ENCODE results near the gene OSBPL6. TPM values are rescaled to one million over a fixed set of nuclear protein-coding genes. Genes with fewer than 3 reads are reported as not detected.

Gene OSBPL6
- total RNA-seq, 8 experiments from 2014 or later: 6.8 to 16.5 (median 11.2) TPM

GRCh38 chr2:178204977-178205376 is 10.7 kb downstream of the OSBPL6 start:
- Histone ChIP-seq H3K27ac (no peak overlapping the region), H3K4me1 (replicated peaks in 1 of 2) (peaks cover 9 to 14% of the 10 kb centered on the region in 2 donors), H3K4me3 (no peak overlapping the region)
- in situ Hi-C loops (cut with MboI; ENCODE audit: low pct_unique_long_range_greater_than_20kb in 2 of 9, low sequenced_read_pairs in 9 of 9, unreplicated experiment in 9 of 9): no loop called here
- ATAC-seq (replicated peaks in 6 of 8): no peak
- 29 to 100% (median 50%) methylated on average over 1 of the region's 2 CpGs; no CpG with 5 or more reads in 1 of the 10 experiments for WGBS, 10 experiments

DNA sequence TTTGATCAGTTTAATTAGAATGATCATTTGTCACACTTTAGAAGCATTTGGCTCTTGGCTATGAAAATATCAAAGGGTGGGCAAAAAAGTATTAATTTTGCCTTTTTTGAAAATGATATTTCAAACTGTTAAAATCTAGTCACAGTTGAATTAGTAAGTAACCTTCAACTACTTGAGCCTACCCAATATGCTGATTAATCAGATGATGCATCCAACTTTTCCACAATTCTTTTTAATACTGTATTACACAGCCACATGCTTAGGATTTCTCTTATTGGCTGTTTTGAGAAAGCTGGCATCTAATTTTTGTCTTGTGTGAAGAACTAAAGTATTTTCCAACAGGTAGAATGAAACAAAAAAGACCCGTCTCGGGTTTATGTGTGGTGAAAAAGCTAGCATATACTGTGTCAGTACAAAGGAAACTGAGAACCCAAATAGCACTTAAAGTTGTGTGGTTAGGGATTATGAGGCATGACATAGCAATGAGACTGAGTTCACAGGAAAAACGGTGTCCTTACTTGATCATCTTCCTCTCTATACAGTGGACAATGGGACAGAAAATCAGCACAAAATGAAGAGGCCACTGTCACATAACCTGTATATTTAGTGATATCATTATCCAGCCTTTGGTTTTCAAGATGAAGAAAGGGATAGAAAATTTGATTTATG is 11.7 kb downstream of the OSBPL6 start:
- Histone ChIP-seq H3K4me3 (no peak overlapping the region), H3K4me1 (replicated peaks in 1 of 2) (peaks cover 9 to 14% of the 10 kb centered on the region in 2 donors), H3K27ac (no peak overlapping the region)
- 0 to 93% (median 75%) methylated on average over 1 to 3 of the region's 3 CpGs; no CpG with 5 or more reads in 2 of the 10 experiments for WGBS, 10 experiments
- ATAC-seq (replicated peaks in 6 of 8): peak in 1 of 8 experiments; percentile 27
- in situ Hi-C loops (cut with MboI; ENCODE audit: low pct_unique_long_range_greater_than_20kb in 2 of 9, low sequenced_read_pairs in 9 of 9, unreplicated experiment in 9 of 9): no loop called here

GRCh38 chr2:178208336-178208735 is 14.0 kb downstream of the OSBPL6 start:
- in situ Hi-C loops (cut with MboI; ENCODE audit: low pct_unique_long_range_greater_than_20kb in 2 of 9, low sequenced_read_pairs in 9 of 9, unreplicated experiment in 9 of 9): no loop called here
- Histone ChIP-seq H3K4me1 (replicated peaks in 1 of 2) (peaks cover 25 to 27% of the 10 kb centered on the region in 2 donors), H3K4me3 (no peak overlapping the region), H3K27ac (no peak overlapping the region)
- WGBS, 10 experiments: 78 to 100% (median 90%) methylated on average over 1 of the region's 1 CpG; no CpG with 5 or more reads in 2 of the 10 experiments
- ATAC-seq (replicated peaks in 6 of 8): no peak

- H3K27ac ChIP-seq: no peak overlapping the region
- H3K4me1 ChIP-seq (replicated peaks in 1 of 2): peaks cover 25 to 27% of the 10 kb centered on the region in 2 donors
- in situ Hi-C loops (cut with MboI; ENCODE audit: low pct_unique_long_range_greater_than_20kb in 2 of 9, low sequenced_read_pairs in 9 of 9, unreplicated experiment in 9 of 9): no loop called here
- no peak overlapping the region for H3K4me3 ChIP-seq
- 81 to 100% (median 88%) methylated on average over 2 to 3 of the region's 3 CpGs for WGBS, 10 experiments
- ATAC-seq (replicated peaks in 6 of 8): no peak
These were observed 14.5 kb downstream of the OSBPL6 start for GRCh38 chr2:178208817-178209216.

GRCh38 chr2:178211460-178211859 is 17.1 kb downstream of the OSBPL6 start:
- in situ Hi-C loops (cut with MboI; ENCODE audit: low pct_unique_long_range_greater_than_20kb in 2 of 9, low sequenced_read_pairs in 9 of 9, unreplicated experiment in 9 of 9): no loop called here
- WGBS, 10 experiments: 0 to 74% (median 57%) methylated on average over 1 to 2 of the region's 3 CpGs; no CpG with 5 or more reads in 5 of the 10 experiments
- ATAC-seq (replicated peaks in 6 of 8): peak in 5 of 8 experiments; percentile 35 to 47 (median 44)
- peak overlapping the region in 1 of 2 donors; percentile 53 for H3K27ac ChIP-seq
- peaks cover 15 to 22% of the 10 kb centered on the region in 2 donors for H3K4me1 ChIP-seq (replicated peaks in 1 of 2)
- no peak overlapping the region for H3K4me3 ChIP-seq

- peaks cover 15 to 22% of the 10 kb centered on the region in 2 donors for H3K4me1 ChIP-seq (replicated peaks in 1 of 2)
- in situ Hi-C loops (cut with MboI; ENCODE audit: low pct_unique_long_range_greater_than_20kb in 2 of 9, low sequenced_read_pairs in 9 of 9, unreplicated experiment in 9 of 9): no loop called here
- peak overlapping the region in 1 of 2 donors; percentile 53 for H3K27ac ChIP-seq
- ATAC-seq (replicated peaks in 6 of 8): peak in 7 of 8 experiments; percentile 28 to 100 (median 99)
- no peak overlapping the region for H3K4me3 ChIP-seq
- 0 to 100% (median 22%) methylated on average over 1 to 4 of the region's 4 CpGs for WGBS, 10 experiments
These were observed 17.6 kb downstream of the OSBPL6 start for GRCh38 chr2:178211943-178212342.

GRCh38 chr2:178213991-178214390 is 19.7 kb downstream of the OSBPL6 start:
- in situ Hi-C loops (cut with MboI; ENCODE audit: low pct_unique_long_range_greater_than_20kb in 2 of 9, low sequenced_read_pairs in 9 of 9, unreplicated experiment in 9 of 9): no loop called here
- H3K27ac ChIP-seq: no peak overlapping the region
- H3K4me1 ChIP-seq (replicated peaks in 1 of 2): peaks cover 15 to 22% of the 10 kb centered on the region in 2 donors
- ATAC-seq (replicated peaks in 6 of 8): no peak
- 33 to 100% (median 73%) methylated on average over 1 of the region's 1 CpG; no CpG with 5 or more reads in 4 of the 10 experiments for WGBS, 10 experiments
- H3K4me3 ChIP-seq: no peak overlapping the region

- peak in 1 of 8 experiments; percentile 4 for ATAC-seq (replicated peaks in 6 of 8)
- WGBS, 10 experiments: 40 to 100% (median 50%) methylated on average over 1 of the region's 1 CpG; no CpG with 5 or more reads in 5 of the 10 experiments
- Histone ChIP-seq H3K4me1 (replicated peaks in 1 of 2) (peaks cover 14 to 32% of the 10 kb centered on the region in 2 donors), H3K27ac (no peak overlapping the region), H3K4me3 (no peak overlapping the region)
- in situ Hi-C loops (cut with MboI; ENCODE audit: low pct_unique_long_range_greater_than_20kb in 2 of 9, low sequenced_read_pairs in 9 of 9, unreplicated experiment in 9 of 9): no loop called here
These were observed 24.9 kb downstream of the OSBPL6 start for GRCh38 chr2:178219247-178219646.

GRCh38 chr2:178220814-178221213 is 26.5 kb downstream of the OSBPL6 start:
- in situ Hi-C loops (cut with MboI; ENCODE audit: low pct_unique_long_range_greater_than_20kb in 2 of 9, low sequenced_read_pairs in 9 of 9, unreplicated experiment in 9 of 9): no loop called here
- WGBS, 10 experiments: 20 to 100% (median 63%) methylated on average over 1 to 3 of the region's 4 CpGs; no CpG with 5 or more reads in 2 of the 10 experiments
- no peak overlapping the region for H3K4me3 ChIP-seq
- H3K4me1 ChIP-seq (replicated peaks in 1 of 2): peaks cover 20 to 47% of the 10 kb centered on the region in 2 donors
- ATAC-seq (replicated peaks in 6 of 8): peak in 4 of 8 experiments; percentile 20 to 46 (median 44)
- peak overlapping the region in 1 of 2 donors; percentile 25 for H3K27ac ChIP-seq

DNA sequence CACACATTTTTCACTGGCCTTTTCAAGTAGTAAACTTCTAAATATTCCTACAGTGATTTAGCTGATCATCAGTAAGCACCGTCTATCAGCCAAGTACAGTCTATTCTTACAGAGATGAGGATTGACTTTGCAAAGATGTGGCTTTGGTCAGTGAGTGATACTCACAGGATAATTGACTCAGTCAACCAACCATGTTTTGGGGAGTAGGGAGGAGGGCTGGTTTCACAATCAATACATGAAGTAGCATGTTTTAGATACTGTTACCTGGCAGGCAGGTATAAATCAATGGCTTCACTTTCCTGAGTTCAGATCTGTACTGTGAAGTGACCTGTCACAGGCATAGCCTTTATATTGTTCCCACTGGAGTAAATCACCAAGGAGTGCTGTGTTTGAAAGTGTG is 27.2 kb downstream of the OSBPL6 start:
- WGBS, 10 experiments: 100% methylated on average over 1 of the region's 1 CpG; no CpG with 5 or more reads in 5 of the 10 experiments
- H3K4me1 ChIP-seq (replicated peaks in 1 of 2): peaks cover 20 to 48% of the 10 kb centered on the region in 2 donors
- no peak overlapping the region for H3K27ac ChIP-seq
- ATAC-seq (replicated peaks in 6 of 8): no peak
- in situ Hi-C loops (cut with MboI; ENCODE audit: low pct_unique_long_range_greater_than_20kb in 2 of 9, low sequenced_read_pairs in 9 of 9, unreplicated experiment in 9 of 9): no loop called here
- no peak overlapping the region for H3K4me3 ChIP-seq

GRCh38 chr2:178223806-178224205 is 29.5 kb downstream of the OSBPL6 start:
- peak overlapping the region in 1 of 2 donors; percentile 23 for H3K27ac ChIP-seq
- in situ Hi-C loops (cut with MboI; ENCODE audit: low pct_unique_long_range_greater_than_20kb in 2 of 9, low sequenced_read_pairs in 9 of 9, unreplicated experiment in 9 of 9): no loop called here
- 33 to 97% (median 69%) methylated on average over 1 to 4 of the region's 4 CpGs for WGBS, 10 experiments
- H3K4me1 ChIP-seq (replicated peaks in 1 of 2): peaks cover 20 to 48% of the 10 kb centered on the region in 2 donors
- peak in 1 of 8 experiments; percentile 25 for ATAC-seq (replicated peaks in 6 of 8)
- H3K4me3 ChIP-seq: no peak overlapping the region

- Histone ChIP-seq H3K27ac (no peak overlapping the region), H3K4me1 (replicated peaks in 1 of 2) (peaks cover 20 to 38% of the 10 kb centered on the region in 2 donors), H3K4me3 (no peak overlapping the region)
- ATAC-seq (replicated peaks in 6 of 8): peak in 5 of 8 experiments; percentile 81 to 89 (median 86)
- in situ Hi-C loops (cut with MboI; ENCODE audit: low pct_unique_long_range_greater_than_20kb in 2 of 9, low sequenced_read_pairs in 9 of 9, unreplicated experiment in 9 of 9): no loop called here
- WGBS, 10 experiments: 10 to 90% (median 24%) methylated on average over 1 to 4 of the region's 4 CpGs; no CpG with 5 or more reads in 1 of the 10 experiments
These were observed 30.9 kb downstream of the OSBPL6 start for GRCh38 chr2:178225006-178225805.

DNA sequence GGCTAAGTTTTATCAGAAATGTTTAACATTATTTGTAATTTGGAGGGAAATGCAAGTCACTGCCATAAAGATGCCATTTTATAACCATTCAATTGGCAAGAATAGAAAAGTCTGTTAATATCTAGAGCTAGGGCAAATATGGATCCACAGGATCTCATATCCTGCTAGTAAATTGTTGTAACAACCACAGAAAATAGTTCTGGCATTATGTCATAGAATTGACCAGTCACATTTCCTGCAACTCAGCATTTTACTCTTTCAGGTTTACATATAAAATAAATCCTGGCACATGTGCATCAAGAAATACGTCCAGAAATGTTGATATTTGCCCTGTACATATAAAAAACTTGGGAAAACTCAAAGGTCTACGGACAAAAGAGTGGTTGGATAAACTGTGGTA is 32.9 kb downstream of the OSBPL6 start:
- Histone ChIP-seq H3K4me1 (replicated peaks in 1 of 2) (peaks cover 15 to 25% of the 10 kb centered on the region in 2 donors), H3K27ac (no peak overlapping the region), H3K4me3 (no peak overlapping the region)
- 38 to 100% (median 97%) methylated on average over 1 to 2 of the region's 2 CpGs for WGBS, 10 experiments
- no peak for ATAC-seq (replicated peaks in 6 of 8)
- in situ Hi-C loops (cut with MboI; ENCODE audit: low pct_unique_long_range_greater_than_20kb in 2 of 9, low sequenced_read_pairs in 9 of 9, unreplicated experiment in 9 of 9): no loop called here
